Liver (tissue), 9 donors: ENCODE results near the gene FGF14. TPM values are rescaled to one million over a fixed set of nuclear protein-coding genes. Genes with fewer than 3 reads are reported as not detected.

Experiments
- DNase-seq: peaks from one replicate; pipeline ENCODE4 v3.0.0-alpha.2; 2017; ENCODE audit warnings: low spot score
- H3K27ac ChIP-seq, 2 donors: one replicate each; pipeline ENCODE4 v1.7.0; 2013; ENCODE audit warnings: inconsistent platforms in 2 of 2, low read length in 2 of 2, control low read depth in 1 of 2, low read depth in 1 of 2, mild to moderate bottlenecking in 1 of 2
- H3K27me3 ChIP-seq, 4 donors: one replicate each; pipeline versions ENCODE4 v1.6.1 to v1.7.0; 2013; ENCODE audit warnings: low read length in 3 of 4, inconsistent platforms in 1 of 4, mild to moderate bottlenecking in 1 of 4, moderate library complexity in 1 of 4; ENCODE audit not compliant: control insufficient read depth in 4 of 4, insufficient read depth in 4 of 4
- H3K36me3 ChIP-seq, 4 donors: one replicate each; pipeline versions ENCODE4 v1.6.1 to v1.7.0; 2013; ENCODE audit warnings: low read length in 3 of 4, mild to moderate bottlenecking in 3 of 4, low read depth in 1 of 4, moderate library complexity in 1 of 4; ENCODE audit not compliant: control insufficient read depth in 4 of 4, insufficient read depth in 3 of 4
- H3K4me1 ChIP-seq, 4 donors: one replicate each; pipeline versions ENCODE4 v1.6.1 to v1.7.0; 2013; ENCODE audit warnings: low read length in 3 of 4, mild to moderate bottlenecking in 3 of 4, moderate library complexity in 1 of 4; ENCODE audit not compliant: control insufficient read depth in 4 of 4, insufficient read depth in 4 of 4
- H3K4me3 ChIP-seq, 3 donors: one replicate each; pipeline versions ENCODE4 v1.6.1 to v1.7.0; 2013; ENCODE audit warnings: low read length in 3 of 3, control low read depth in 1 of 3, low read depth in 1 of 3, mild to moderate bottlenecking in 1 of 3
- H3K9ac ChIP-seq, 2 donors: one replicate each; pipeline ENCODE4 v1.7.0; 2013; ENCODE audit warnings: low read length in 2 of 2, mild to moderate bottlenecking in 2 of 2, moderate library complexity in 2 of 2, control low read depth in 1 of 2, low read depth in 1 of 2
- H3K9me3 ChIP-seq, 4 donors: one replicate each; pipeline versions ENCODE4 v1.6.1 to v1.7.0; 2013; ENCODE audit warnings: low read length in 3 of 4; ENCODE audit not compliant: control insufficient read depth in 4 of 4
- FOXA1 ChIP-seq: IDR thresholded peaks from 2 replicates; pipeline ENCODE4 v1.6.1; 2016; ENCODE audit warnings: antibody characterized with exemption
- FOXA2 ChIP-seq: IDR thresholded peaks from 2 replicates; pipeline ENCODE4 v1.6.1; 2016; ENCODE audit warnings: antibody characterized with exemption
- GABPA ChIP-seq, 2 donors: IDR thresholded peaks in 1 of 2; conservative IDR thresholded peaks in 1 of 2; 2 replicates each; pipeline ENCODE4 v1.6.1; 2016; ENCODE audit warnings: antibody characterized with exemption in 2 of 2, mild to moderate bottlenecking in 1 of 2, moderate library complexity in 1 of 2
- HNF4A ChIP-seq, 2 donors: conservative IDR thresholded peaks; 2 replicates each; pipeline ENCODE4 v1.6.1; 2016; ENCODE audit warnings: antibody characterized with exemption in 2 of 2, mild to moderate bottlenecking in 2 of 2
- HNF4G ChIP-seq: IDR thresholded peaks from 2 replicates; pipeline ENCODE4 v1.6.1; 2016; ENCODE audit warnings: antibody characterized with exemption
- JUND ChIP-seq, 2 donors: IDR thresholded peaks; 2 replicates each; pipeline ENCODE4 v1.6.1; 2016; ENCODE audit warnings: antibody characterized with exemption in 2 of 2
- RAD21 ChIP-seq, 2 donors: IDR thresholded peaks; 2 replicates each; pipeline ENCODE4 v1.6.1; 2016; ENCODE audit warnings: antibody characterized with exemption in 2 of 2, mild to moderate bottlenecking in 2 of 2
- RXRA ChIP-seq, 2 donors: IDR thresholded peaks; 2 replicates each; pipeline ENCODE4 v1.6.1; 2017 to 2018; ENCODE audit warnings: antibody characterized with exemption in 2 of 2, mild to moderate bottlenecking in 1 of 2
- SP1 ChIP-seq: IDR thresholded peaks from 2 replicates; pipeline ENCODE4 v1.6.1; 2018; ENCODE audit warnings: antibody characterized with exemption, mild to moderate bottlenecking
- TAF1 ChIP-seq: conservative IDR thresholded peaks from 2 replicates; pipeline ENCODE4 v1.6.1; 2016; ENCODE audit warnings: antibody characterized with exemption, mild to moderate bottlenecking
- YY1 ChIP-seq: IDR thresholded peaks from 2 replicates; pipeline ENCODE4 v1.6.1; 2016; ENCODE audit warnings: antibody characterized with exemption, mild to moderate bottlenecking
- WGBS: extraction: QIAGEN DNeasy Blood & Tissue Kit; methylation state at CpG from one replicate; pipeline ENCODE4 v1.1.7; 2013; 5-methylcytosine and 5-hydroxymethylcytosine counted together
- polyA plus RNA-seq, 2 donors: library from polyadenylated mRNA; stranded (reverse) in 1 of 2; unstranded in 1 of 2; fragments of 200-250 nt in 1 of 2; fragments of >200 nt in 1 of 2; fragmentation: Nextera tagmentation in 1 of 2; extraction: Ambion mirVana in 1 of 2; gene quantifications; one replicate each; pipeline versions ENCODE4 v1.2.1 to v1.2.3, GENCODE V29; 2013 to 2015
- total RNA-seq, 2 donors: library from RNA; depleted of rRNA; stranded (reverse); fragments of >200 nt; gene quantifications; one replicate each; pipeline ENCODE4 v1.2.3, GENCODE V29; 2014
- TF ChIP-seq, protein P1 (sequence below): IDR thresholded peaks from 2 replicates; pipeline ENCODE4 v1.6.1; 2016; ENCODE audit warnings: antibody characterized with exemption, mild to moderate bottlenecking
- TF ChIP-seq, protein P2 (sequence below): IDR thresholded peaks from 2 replicates; pipeline ENCODE4 v1.6.1; 2016; ENCODE audit warnings: antibody characterized with exemption
- TF ChIP-seq, protein P3 (sequence below): fragments of 150-350 bp; IDR thresholded peaks from 2 replicates; pipeline ENCODE4 v1.5.1; 2017; ENCODE audit warnings: improper control_type of control experiment, low read depth, low read length; ENCODE audit not compliant: missing input control
- TF ChIP-seq, protein P4 (sequence below): IDR thresholded peaks from 2 replicates; pipeline ENCODE4 v1.6.1; 2016; ENCODE audit warnings: antibody characterized with exemption
- TF ChIP-seq, protein P5 (sequence below): IDR thresholded peaks from 2 replicates; pipeline ENCODE4 v1.6.1; 2016; ENCODE audit warnings: antibody characterized with exemption
- donor health status: healthy.
- donor health status: healthy.
- donor health status: healthy.
- donor health status: healthy.
- donor health status: healthy.

Gene FGF14
- total and polyA plus RNA-seq, 4 donors: 0.05 to 3.3 (median 1.0) TPM

DNA sequence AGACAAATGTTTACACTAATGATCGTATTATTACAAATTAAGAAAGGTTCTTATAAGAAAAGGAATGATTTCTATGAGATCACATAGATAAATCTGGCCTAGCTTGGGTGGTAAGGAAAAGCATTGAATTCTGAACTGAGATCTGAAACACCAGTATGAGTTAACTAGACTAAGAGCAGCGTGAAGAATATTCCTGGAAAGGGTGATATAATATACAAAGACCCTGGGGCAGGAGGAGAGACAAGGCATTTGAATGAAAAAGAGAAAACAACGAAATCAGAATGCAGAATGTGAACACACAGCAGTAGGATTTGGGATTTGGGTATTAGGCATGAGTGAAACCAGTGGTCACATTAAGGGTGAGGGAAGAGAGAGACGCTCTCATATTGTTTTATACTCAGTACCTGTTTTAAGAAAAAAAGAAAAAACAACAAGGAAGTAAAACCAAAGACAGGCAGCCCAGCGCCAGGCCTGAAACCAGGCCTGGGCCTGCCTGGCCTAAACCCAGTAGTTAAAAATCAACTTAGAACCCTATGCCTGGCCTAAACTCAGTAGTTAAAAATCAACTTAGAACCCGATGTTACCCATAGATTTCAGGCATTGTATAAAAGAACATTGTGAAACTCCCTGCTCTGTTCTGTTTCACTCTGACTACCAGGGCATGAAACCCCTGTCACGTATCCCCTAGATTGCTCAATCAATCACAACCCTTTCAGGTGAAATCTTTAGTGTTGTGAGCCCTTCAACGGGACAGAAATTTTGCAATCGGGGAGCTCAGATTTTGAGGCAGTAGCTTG, 662.3 kb downstream of the FGF14 start (continued):
- TF ChIP-seq, protein P1, sequence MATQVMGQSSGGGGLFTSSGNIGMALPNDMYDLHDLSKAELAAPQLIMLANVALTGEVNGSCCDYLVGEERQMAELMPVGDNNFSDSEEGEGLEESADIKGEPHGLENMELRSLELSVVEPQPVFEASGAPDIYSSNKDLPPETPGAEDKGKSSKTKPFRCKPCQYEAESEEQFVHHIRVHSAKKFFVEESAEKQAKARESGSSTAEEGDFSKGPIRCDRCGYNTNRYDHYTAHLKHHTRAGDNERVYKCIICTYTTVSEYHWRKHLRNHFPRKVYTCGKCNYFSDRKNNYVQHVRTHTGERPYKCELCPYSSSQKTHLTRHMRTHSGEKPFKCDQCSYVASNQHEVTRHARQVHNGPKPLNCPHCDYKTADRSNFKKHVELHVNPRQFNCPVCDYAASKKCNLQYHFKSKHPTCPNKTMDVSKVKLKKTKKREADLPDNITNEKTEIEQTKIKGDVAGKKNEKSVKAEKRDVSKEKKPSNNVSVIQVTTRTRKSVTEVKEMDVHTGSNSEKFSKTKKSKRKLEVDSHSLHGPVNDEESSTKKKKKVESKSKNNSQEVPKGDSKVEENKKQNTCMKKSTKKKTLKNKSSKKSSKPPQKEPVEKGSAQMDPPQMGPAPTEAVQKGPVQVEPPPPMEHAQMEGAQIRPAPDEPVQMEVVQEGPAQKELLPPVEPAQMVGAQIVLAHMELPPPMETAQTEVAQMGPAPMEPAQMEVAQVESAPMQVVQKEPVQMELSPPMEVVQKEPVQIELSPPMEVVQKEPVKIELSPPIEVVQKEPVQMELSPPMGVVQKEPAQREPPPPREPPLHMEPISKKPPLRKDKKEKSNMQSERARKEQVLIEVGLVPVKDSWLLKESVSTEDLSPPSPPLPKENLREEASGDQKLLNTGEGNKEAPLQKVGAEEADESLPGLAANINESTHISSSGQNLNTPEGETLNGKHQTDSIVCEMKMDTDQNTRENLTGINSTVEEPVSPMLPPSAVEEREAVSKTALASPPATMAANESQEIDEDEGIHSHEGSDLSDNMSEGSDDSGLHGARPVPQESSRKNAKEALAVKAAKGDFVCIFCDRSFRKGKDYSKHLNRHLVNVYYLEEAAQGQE: peak; percentile 83
- TF ChIP-seq FOXA2 (peak; percentile 76), FOXA1 (peak; percentile 83), JUND (IDR thresholded peaks at IDR 0.05) (peak; percentile 76 to 91), TAF1 (peak; percentile 26)
- TF ChIP-seq, protein P2, sequence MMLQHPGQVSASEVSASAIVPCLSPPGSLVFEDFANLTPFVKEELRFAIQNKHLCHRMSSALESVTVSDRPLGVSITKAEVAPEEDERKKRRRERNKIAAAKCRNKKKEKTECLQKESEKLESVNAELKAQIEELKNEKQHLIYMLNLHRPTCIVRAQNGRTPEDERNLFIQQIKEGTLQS: peak; percentile 72

DNA sequence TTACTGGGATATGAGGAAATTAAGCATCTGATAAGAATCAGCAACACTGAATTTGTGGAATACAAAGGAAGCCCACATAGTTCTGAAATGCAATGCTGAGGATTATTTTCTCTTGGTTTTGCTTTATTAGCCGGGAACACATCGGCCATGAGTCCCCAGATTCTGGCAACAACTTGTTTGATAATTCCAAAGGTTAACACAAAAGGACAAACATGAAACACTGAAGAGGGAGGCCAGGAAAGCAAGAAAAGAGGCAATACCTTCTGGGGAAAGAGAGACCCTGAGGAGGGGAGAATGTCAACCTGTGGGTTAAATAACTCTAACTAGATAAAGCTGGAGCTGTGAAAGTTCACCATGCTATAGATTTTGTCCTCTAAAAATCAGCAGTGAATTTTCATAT, 663.5 kb downstream of the FGF14 start:
- peak overlapping the region; percentile 57 to 81 for H3K27ac ChIP-seq
- H3K9ac ChIP-seq: peak overlapping the region in 1 of 2 donors; percentile 56
- peaks cover 2 to 26% (median 10%) of the 10 kb centered on the region in 4 donors for H3K4me1 ChIP-seq
- H3K36me3 ChIP-seq: no peaks in the 10 kb centered on the region
- no peaks in the 10 kb centered on the region for H3K27me3 ChIP-seq
- DNase-seq: no peak
- 37% methylated on average over 2 of the region's 2 CpGs for WGBS
- no peak overlapping the region for H3K4me3 ChIP-seq
- TF ChIP-seq GABPA (IDR thresholded peaks at IDR 0.05 in 1 of 2, conservative IDR thresholded peaks at IDR 0.05 in 1 of 2) (no peak), HNF4G (peak; percentile 36), HNF4A (conservative IDR thresholded peaks at IDR 0.05) (peak; percentile 81 to 82), RXRA (IDR thresholded peaks at IDR 0.05) (peak; percentile 12 to 40), SP1 (peak; percentile 79), FOXA2 (no peak), FOXA1 (no peak), JUND (IDR thresholded peaks at IDR 0.05) (no peak), RAD21 (IDR thresholded peaks at IDR 0.05) (peak; percentile 32 to 54), YY1 (peak; percentile 93)
- TF ChIP-seq, protein P3, sequence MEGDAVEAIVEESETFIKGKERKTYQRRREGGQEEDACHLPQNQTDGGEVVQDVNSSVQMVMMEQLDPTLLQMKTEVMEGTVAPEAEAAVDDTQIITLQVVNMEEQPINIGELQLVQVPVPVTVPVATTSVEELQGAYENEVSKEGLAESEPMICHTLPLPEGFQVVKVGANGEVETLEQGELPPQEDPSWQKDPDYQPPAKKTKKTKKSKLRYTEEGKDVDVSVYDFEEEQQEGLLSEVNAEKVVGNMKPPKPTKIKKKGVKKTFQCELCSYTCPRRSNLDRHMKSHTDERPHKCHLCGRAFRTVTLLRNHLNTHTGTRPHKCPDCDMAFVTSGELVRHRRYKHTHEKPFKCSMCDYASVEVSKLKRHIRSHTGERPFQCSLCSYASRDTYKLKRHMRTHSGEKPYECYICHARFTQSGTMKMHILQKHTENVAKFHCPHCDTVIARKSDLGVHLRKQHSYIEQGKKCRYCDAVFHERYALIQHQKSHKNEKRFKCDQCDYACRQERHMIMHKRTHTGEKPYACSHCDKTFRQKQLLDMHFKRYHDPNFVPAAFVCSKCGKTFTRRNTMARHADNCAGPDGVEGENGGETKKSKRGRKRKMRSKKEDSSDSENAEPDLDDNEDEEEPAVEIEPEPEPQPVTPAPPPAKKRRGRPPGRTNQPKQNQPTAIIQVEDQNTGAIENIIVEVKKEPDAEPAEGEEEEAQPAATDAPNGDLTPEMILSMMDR: no peak
- TF ChIP-seq, protein P4, sequence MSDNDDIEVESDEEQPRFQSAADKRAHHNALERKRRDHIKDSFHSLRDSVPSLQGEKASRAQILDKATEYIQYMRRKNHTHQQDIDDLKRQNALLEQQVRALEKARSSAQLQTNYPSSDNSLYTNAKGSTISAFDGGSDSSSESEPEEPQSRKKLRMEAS: no peak
- TF ChIP-seq, protein P1: peak; percentile 51
- TF ChIP-seq, protein P5, sequence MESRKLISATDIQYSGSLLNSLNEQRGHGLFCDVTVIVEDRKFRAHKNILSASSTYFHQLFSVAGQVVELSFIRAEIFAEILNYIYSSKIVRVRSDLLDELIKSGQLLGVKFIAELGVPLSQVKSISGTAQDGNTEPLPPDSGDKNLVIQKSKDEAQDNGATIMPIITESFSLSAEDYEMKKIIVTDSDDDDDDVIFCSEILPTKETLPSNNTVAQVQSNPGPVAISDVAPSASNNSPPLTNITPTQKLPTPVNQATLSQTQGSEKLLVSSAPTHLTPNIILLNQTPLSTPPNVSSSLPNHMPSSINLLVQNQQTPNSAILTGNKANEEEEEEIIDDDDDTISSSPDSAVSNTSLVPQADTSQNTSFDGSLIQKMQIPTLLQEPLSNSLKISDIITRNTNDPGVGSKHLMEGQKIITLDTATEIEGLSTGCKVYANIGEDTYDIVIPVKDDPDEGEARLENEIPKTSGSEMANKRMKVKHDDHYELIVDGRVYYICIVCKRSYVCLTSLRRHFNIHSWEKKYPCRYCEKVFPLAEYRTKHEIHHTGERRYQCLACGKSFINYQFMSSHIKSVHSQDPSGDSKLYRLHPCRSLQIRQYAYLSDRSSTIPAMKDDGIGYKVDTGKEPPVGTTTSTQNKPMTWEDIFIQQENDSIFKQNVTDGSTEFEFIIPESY: peak; percentile 41
- H3K9me3 ChIP-seq: no peaks in the 10 kb centered on the region
